GM18505 (cell line): ENCODE data around the gene INPP5D.

ENCODE experiments used
- ATAC-seq: cut with Tn5 transposase; IDR thresholded peaks from one replicate; pipeline ENCODE4 v1.9.1; 2021; ENCODE audit not compliant: unreplicated experiment
- POLR2A ChIP-seq: IDR thresholded peaks from 4 replicates; pipeline ENCODE4 v1.6.1; 2011; ENCODE audit warnings: borderline replicate concordance; ENCODE audit not compliant: insufficient read depth, insufficient read length; ENCODE audit errors: extremely low read depth

INPP5D gene

GRCh38 chr2:233140077-233140585, 80.0 kb downstream of the INPP5D start:
- no peak for TF ChIP-seq POLR2A
- no peak for ATAC-seq

- no peak for ATAC-seq
- TF ChIP-seq POLR2A: no peak
These were observed 80.8 kb downstream of the INPP5D start for GRCh38 chr2:233140978-233141377.

GRCh38 chr2:233141901-233142300, 81.8 kb downstream of the INPP5D start:
- ATAC-seq: no peak
- TF ChIP-seq POLR2A: no peak

- TF ChIP-seq POLR2A: no peak
- ATAC-seq: peak; percentile 71
These were observed 82.3 kb downstream of the INPP5D start for GRCh38 chr2:233142355-233142897.

- ATAC-seq: no peak
- no peak for TF ChIP-seq POLR2A
These were observed 83.7 kb downstream of the INPP5D start for GRCh38 chr2:233143700-233144331.

GRCh38 chr2:233145726-233146125, 85.6 kb downstream of the INPP5D start:
- TF ChIP-seq POLR2A: no peak
- no peak for ATAC-seq

- no peak for ATAC-seq
These were observed 86.1 kb downstream of the INPP5D start for GRCh38 chr2:233146194-233146593.

GRCh38 chr2:233147136-233147828, 87.1 kb downstream of the INPP5D start:
- ATAC-seq: no peak
- TF ChIP-seq POLR2A: no peak

More at GRCh38 chr2:233146194-233146593, 86.1 kb downstream of the INPP5D start:
- TF ChIP-seq POLR2A: no peak

GRCh38 chr2:233147829-233148167, 87.7 kb downstream of the INPP5D start:
- TF ChIP-seq POLR2A: no peak
- ATAC-seq: no peak

- ATAC-seq: no peak
These were observed 88.2 kb downstream of the INPP5D start for GRCh38 chr2:233148354-233148753.

GRCh38 chr2:233152541-233152940, 92.4 kb downstream of the INPP5D start:
- ATAC-seq: no peak
- no peak for TF ChIP-seq POLR2A

More at GRCh38 chr2:233148354-233148753, 88.2 kb downstream of the INPP5D start:
- TF ChIP-seq POLR2A: peak; percentile 14

GRCh38 chr2:233153146-233153798, 93.1 kb downstream of the INPP5D start:
- ATAC-seq: no peak
- TF ChIP-seq POLR2A: no peak

GRCh38 chr2:233156001-233156400, 95.9 kb downstream of the INPP5D start:
- no peak for ATAC-seq
- no peak for TF ChIP-seq POLR2A
